ENCODE data around the gene TRIM44.

TRIM44 gene

GRCh38 chr11:35842958-35843357, 180.4 kb downstream of the TRIM44 start:
- no peak for DNase-seq (ENCODE audit: low spot score)
- in situ Hi-C loops (cut with MboI; ENCODE audit: low pct_unique_long_range_greater_than_20kb, low sequenced_read_pairs, unreplicated experiment) = no loop called here
- TF ChIP-seq CTCF (IDR thresholded peaks at IDR 0.05; ENCODE audit: extremely low read depth, insufficient read depth, missing control alignments) = no peak

GRCh38 chr11:35844579-35844978, 182.0 kb downstream of the TRIM44 start:
- TF ChIP-seq CTCF (IDR thresholded peaks at IDR 0.05; ENCODE audit: extremely low read depth, insufficient read depth, missing control alignments) = no peak
- in situ Hi-C loops (cut with MboI; ENCODE audit: low pct_unique_long_range_greater_than_20kb, low sequenced_read_pairs, unreplicated experiment) = no loop called here
- no peak for DNase-seq (ENCODE audit: low spot score)

- in situ Hi-C loops (cut with MboI; ENCODE audit: low pct_unique_long_range_greater_than_20kb, low sequenced_read_pairs, unreplicated experiment) = no loop called here
- DNase-seq (ENCODE audit: low spot score) = no peak
- TF ChIP-seq CTCF (IDR thresholded peaks at IDR 0.05; ENCODE audit: extremely low read depth, insufficient read depth, missing control alignments) = no peak
Observed at GRCh38 chr11:35845860-35846259, 183.3 kb downstream of the TRIM44 start.

GRCh38 chr11:35846874-35847273, 184.3 kb downstream of the TRIM44 start:
- no peak for TF ChIP-seq CTCF (IDR thresholded peaks at IDR 0.05; ENCODE audit: extremely low read depth, insufficient read depth, missing control alignments)
- DNase-seq (ENCODE audit: low spot score) = no peak
- in situ Hi-C loops (cut with MboI; ENCODE audit: low pct_unique_long_range_greater_than_20kb, low sequenced_read_pairs, unreplicated experiment) = no loop called here

GRCh38 chr11:35847473-35847872, 184.9 kb downstream of the TRIM44 start:
- DNase-seq (ENCODE audit: low spot score) = no peak
- in situ Hi-C loops (cut with MboI; ENCODE audit: low pct_unique_long_range_greater_than_20kb, low sequenced_read_pairs, unreplicated experiment) = no loop called here
- no peak for TF ChIP-seq CTCF (IDR thresholded peaks at IDR 0.05; ENCODE audit: extremely low read depth, insufficient read depth, missing control alignments)

GRCh38 chr11:35848616-35849015, 186.0 kb downstream of the TRIM44 start:
- in situ Hi-C loops (cut with MboI; ENCODE audit: low pct_unique_long_range_greater_than_20kb, low sequenced_read_pairs, unreplicated experiment) = no loop called here
- TF ChIP-seq CTCF (IDR thresholded peaks at IDR 0.05; ENCODE audit: extremely low read depth, insufficient read depth, missing control alignments) = no peak
- no peak for DNase-seq (ENCODE audit: low spot score)

GRCh38 chr11:35850191-35850590, 187.6 kb downstream of the TRIM44 start:
- no peak for TF ChIP-seq CTCF (IDR thresholded peaks at IDR 0.05; ENCODE audit: extremely low read depth, insufficient read depth, missing control alignments)
- in situ Hi-C loops (cut with MboI; ENCODE audit: low pct_unique_long_range_greater_than_20kb, low sequenced_read_pairs, unreplicated experiment) = no loop called here
- no peak for DNase-seq (ENCODE audit: low spot score)

Data from GM13977 (cell line).